ENCODE results near the gene BMPR1A.
A peak's percentile ranks its signal among the peaks of the same experiment; 100 is the strongest.

BMPR1A gene

DNA sequence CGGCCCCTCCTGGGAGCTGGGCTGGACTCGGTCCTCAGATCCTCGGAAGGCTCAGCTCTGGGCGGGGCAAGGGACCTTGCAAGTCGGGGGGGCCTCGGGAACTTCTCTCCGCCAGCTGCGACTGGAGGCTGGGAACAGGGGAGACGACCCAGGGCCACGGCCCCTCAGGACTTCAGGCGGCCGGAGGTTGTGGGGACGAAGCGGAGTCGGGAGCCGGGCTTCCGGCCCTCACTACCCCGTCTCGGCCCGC, 214.5 kb downstream of the BMPR1A start:
- ATAC-seq (ENCODE audit: low read depth) = no peak; the same call in 2 of the 3 replicates
- no peaks in the 10 kb centered on the region for H3K27me3 ChIP-seq (ENCODE audit: insufficient read depth, poor library complexity, severe bottlenecking)
- H3K27ac ChIP-seq (ENCODE audit: poor library complexity, severe bottlenecking) = peak overlapping the region; percentile 92
- no peaks in the 10 kb centered on the region for H3K36me3 ChIP-seq (ENCODE audit: low read depth)
- no peak for DNase-seq (ENCODE audit: low spot score)
- no peak for TF ChIP-seq CTCF (IDR thresholded peaks at IDR 0.05; ENCODE audit: poor library complexity, severe bottlenecking)
- no peaks in the 10 kb centered on the region for H3K9me3 ChIP-seq (ENCODE audit: severe bottlenecking)
- H3K4me3 ChIP-seq (ENCODE audit: severe bottlenecking) = peak overlapping the region; percentile 53
- H3K4me1 ChIP-seq (ENCODE audit: insufficient read depth, poor library complexity, severe bottlenecking) = peaks cover 31% of the 10 kb centered on the region

GRCh38 chr10:86971232-86971991, 215.0 kb downstream of the BMPR1A start:
- peak overlapping the region; percentile 92 for H3K27ac ChIP-seq (ENCODE audit: poor library complexity, severe bottlenecking)
- H3K27me3 ChIP-seq (ENCODE audit: insufficient read depth, poor library complexity, severe bottlenecking) = no peaks in the 10 kb centered on the region
- H3K4me1 ChIP-seq (ENCODE audit: insufficient read depth, poor library complexity, severe bottlenecking) = peaks cover 29% of the 10 kb centered on the region
- H3K4me3 ChIP-seq (ENCODE audit: severe bottlenecking) = peak overlapping the region; percentile 53
- DNase-seq (ENCODE audit: low spot score) = peak; percentile 89
- ATAC-seq (ENCODE audit: low read depth) = peak; percentile 28
- no peaks in the 10 kb centered on the region for H3K36me3 ChIP-seq (ENCODE audit: low read depth)
- H3K9me3 ChIP-seq (ENCODE audit: severe bottlenecking) = no peaks in the 10 kb centered on the region
- no peak for TF ChIP-seq CTCF (IDR thresholded peaks at IDR 0.05; ENCODE audit: poor library complexity, severe bottlenecking)

GRCh38 chr10:86972613-86973380, 216.4 kb downstream of the BMPR1A start:
- Histone ChIP-seq H3K9me3 (ENCODE audit: severe bottlenecking) (no peaks in the 10 kb centered on the region), H3K4me1 (ENCODE audit: insufficient read depth, poor library complexity, severe bottlenecking) (peaks cover 20% of the 10 kb centered on the region), H3K36me3 (ENCODE audit: low read depth) (no peaks in the 10 kb centered on the region), H3K27ac (ENCODE audit: poor library complexity, severe bottlenecking) (peak overlapping the region; percentile 92), H3K4me3 (ENCODE audit: severe bottlenecking) (no peak overlapping the region), H3K27me3 (ENCODE audit: insufficient read depth, poor library complexity, severe bottlenecking) (no peaks in the 10 kb centered on the region)
- TF ChIP-seq CTCF (IDR thresholded peaks at IDR 0.05; ENCODE audit: poor library complexity, severe bottlenecking) = no peak
- ATAC-seq (ENCODE audit: low read depth) (no peak), DNase-seq (ENCODE audit: low spot score) (no peak)

DNA sequence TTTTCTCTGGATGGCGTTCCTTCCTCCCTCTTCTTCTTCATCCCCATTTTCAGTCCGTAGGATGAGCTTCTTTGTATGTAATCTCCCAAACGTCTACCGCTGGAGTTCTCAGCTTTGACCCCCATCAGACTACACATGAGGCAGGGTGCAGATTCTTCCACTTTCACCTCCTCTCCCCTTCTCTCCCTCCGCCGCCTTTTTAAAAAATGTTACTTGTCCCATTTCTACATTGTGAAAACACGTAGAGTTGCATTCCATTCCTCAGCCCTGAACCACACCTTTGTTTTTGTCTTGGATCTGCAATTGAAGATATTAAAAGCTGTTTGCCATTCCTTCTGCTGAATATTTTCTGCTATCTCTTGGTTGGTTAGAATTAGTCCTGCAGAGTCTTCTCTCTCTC, 218.1 kb downstream of the BMPR1A start:
- H3K36me3 ChIP-seq (ENCODE audit: low read depth) = no peaks in the 10 kb centered on the region
- peaks cover 18% of the 10 kb centered on the region for H3K4me1 ChIP-seq (ENCODE audit: insufficient read depth, poor library complexity, severe bottlenecking)
- no peaks in the 10 kb centered on the region for H3K27me3 ChIP-seq (ENCODE audit: insufficient read depth, poor library complexity, severe bottlenecking)
- no peaks in the 10 kb centered on the region for H3K9me3 ChIP-seq (ENCODE audit: severe bottlenecking)
- H3K4me3 ChIP-seq (ENCODE audit: severe bottlenecking) = no peak overlapping the region
- H3K27ac ChIP-seq (ENCODE audit: poor library complexity, severe bottlenecking) = no peak overlapping the region
- no peak for TF ChIP-seq CTCF (IDR thresholded peaks at IDR 0.05; ENCODE audit: poor library complexity, severe bottlenecking)
- ATAC-seq (ENCODE audit: low read depth) (no peak), DNase-seq (ENCODE audit: low spot score) (no peak)

All from RWPE2 (cell line).